SHP77 (cell line): ENCODE results near the gene GALNT18.

Source experiments
- DNase-seq, 2 experiments: peaks; one replicate each; lab custom pipeline; 2025; lab: John Stamatoyannopoulos, UW

GALNT18 gene

DNA sequence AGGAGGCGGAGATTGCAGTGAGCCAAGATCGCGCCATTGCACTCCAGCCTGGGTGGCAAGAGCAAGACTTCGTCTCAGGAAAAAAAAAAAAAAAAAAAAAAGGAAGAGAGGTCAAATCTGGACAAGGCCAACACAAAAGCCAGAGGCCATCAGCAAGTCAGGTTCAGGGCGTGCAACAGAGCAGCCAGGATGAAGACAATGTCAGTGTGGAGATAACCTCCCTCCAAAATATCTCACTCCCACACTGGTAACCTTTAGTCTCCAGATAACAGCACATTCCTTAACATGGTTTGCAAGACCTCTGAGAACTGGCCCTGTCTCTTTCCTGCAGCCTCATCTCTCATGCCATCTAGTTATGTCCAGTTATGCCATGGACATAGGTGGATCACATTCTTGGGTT is 273.5 kb downstream of the GALNT18 start:
- no peak for DNase-seq

DNA sequence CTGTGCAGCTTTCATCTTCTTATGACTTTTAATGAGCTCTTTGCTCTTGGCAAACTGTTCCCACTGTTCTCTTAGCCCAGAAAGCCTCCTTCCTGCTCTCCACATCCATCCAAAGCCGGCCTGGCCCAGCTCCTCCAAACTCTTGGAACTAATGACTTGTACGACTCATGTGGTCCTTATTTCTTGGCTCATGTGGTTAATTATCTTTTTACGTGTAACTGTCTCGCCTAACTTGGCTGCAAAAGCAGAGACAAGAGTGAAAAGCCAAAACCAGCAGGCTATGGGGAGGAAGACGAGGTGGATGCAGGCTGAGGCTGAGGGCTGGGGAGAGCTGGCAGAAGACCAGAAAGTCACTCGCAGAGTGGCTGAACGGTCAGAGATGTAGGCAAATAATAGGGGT is 274.2 kb downstream of the GALNT18 start:
- DNase-seq: no peak

DNA sequence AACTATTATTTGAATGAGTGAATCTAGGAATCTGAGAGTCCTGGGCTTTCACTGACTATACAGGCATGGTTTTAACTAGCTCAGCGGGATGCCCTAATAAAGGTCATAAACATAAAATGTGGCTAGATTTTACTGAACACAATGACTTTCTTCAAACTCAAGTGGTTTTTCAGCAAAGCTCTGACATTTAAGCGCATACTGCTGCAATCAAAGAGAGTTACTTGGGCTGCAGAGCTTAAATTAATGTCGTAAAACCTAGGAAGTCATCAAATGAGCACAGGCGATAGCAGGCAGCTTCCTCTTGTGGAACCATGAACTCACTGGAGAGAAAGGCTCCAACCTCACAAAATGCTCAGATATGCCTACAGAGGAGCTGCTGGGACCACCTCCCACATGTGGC is 275.5 kb downstream of the GALNT18 start:
- no peak for DNase-seq

DNA sequence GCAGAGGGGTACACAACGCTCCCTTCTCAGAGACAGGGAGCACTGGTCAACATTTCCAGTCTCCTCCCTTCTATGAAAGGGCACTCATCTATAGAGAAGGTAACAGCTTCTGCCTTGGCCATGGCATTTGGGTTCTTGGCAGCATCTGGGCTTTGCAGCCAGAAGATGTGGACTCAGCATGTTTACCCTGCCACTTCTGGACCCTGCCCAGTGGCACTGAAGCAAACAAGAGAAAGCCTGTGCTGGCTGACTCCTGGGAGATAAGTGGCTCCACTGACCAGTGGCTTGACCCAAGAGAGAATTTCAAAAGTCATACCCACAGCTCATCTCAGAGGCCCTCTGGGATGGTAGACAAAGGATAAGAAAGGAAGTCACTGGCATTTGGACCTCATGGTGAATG is 276.7 kb downstream of the GALNT18 start:
- DNase-seq: no peak

DNA sequence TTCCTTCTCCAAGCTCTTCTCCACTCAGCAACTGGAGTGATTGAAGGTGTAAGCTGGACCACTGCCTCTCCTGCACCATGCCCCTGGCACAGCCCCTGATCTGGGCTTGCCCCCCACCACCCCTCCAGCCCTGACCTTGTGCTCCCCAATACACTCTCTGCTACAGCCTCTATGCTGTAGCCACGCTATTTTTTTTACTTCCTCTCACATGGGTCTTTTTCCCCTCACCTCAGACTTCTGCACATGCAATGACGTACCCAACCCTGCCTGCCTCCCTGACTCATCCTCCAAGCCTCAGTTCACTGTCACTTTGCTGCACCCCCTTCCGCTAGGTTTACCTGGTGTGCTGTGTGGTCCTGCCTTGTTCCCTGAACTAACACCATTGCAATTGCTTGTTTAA is 277.8 kb downstream of the GALNT18 start:
- DNase-seq: no peak

DNA sequence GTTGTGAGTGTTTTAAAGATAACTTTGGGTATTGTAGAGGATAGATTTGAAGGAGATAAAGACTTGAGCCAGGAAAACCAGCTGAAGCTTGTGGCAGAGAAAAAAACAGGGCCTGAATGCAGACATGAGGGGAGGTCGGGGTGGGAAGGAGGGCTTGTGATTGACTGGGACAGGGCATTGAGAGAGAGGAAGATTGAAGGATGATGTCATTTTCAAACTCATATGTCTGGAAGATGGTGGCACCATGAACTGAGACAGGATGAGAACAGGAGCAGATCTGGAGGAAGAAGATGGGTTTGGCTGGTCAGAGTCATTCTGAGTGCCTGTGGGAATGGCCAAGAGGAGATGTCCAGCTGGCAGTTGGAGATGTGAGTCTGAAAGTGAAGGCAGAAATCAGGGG is 283.5 kb downstream of the GALNT18 start:
- DNase-seq: no peak

DNA sequence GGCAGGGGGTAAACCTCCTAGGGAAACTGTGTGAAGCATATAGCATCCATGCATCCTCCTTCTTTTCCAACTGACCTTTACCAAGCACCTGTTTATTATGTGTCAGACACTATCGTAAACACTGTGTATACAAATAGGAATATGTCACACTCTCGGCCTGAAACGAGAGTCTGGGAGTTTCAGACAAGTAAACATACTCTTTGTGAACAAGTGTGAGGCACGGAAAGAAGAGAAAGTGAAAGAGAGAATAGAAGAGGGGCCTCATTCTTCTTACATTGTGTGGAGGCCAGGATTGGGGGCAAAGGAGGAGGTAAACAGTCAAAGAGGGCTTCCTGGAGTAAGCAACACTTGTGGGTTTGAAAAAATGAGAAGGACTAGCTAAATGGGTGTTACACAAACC is 285.1 kb downstream of the GALNT18 start:
- DNase-seq: no peak

DNA sequence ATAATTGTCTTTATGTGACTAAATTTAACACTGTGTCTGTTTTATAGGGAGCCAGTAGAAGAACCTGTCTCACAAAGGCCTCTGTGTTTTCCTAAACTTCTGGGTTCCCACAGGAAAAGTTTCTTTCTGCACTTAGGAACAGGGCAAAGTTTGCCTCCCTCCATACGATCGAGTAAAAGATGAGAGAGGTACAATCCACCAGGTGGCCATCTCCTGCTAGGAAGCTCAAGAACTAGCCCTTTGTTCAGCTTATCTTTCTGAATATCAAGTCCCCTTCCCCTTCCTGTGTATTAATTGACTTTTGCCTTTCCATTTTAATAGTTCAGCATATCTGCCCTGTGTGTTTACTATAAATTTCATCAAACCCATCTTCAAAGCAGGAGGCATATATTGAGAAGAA is 286.8 kb downstream of the GALNT18 start:
- no peak for DNase-seq

DNA sequence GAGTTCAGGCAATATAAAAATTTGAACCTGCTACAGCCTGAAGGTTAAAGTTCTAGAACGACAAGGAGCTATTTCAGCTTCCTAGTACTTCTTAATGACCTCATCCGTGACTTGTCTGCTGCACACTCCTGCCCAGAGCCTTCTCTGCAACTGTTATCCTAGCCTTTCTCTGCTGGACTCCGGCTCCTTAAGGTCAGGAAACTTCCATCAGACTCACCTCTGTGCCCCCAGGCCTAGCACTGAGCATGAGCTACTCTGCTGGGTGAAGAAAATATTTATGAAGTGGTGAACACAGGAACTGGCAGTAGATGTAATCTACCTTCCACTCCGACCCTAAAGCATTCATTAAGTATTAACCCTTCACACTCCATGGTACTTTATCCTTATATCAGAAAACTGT is 287.2 kb downstream of the GALNT18 start:
- DNase-seq: no peak

DNA sequence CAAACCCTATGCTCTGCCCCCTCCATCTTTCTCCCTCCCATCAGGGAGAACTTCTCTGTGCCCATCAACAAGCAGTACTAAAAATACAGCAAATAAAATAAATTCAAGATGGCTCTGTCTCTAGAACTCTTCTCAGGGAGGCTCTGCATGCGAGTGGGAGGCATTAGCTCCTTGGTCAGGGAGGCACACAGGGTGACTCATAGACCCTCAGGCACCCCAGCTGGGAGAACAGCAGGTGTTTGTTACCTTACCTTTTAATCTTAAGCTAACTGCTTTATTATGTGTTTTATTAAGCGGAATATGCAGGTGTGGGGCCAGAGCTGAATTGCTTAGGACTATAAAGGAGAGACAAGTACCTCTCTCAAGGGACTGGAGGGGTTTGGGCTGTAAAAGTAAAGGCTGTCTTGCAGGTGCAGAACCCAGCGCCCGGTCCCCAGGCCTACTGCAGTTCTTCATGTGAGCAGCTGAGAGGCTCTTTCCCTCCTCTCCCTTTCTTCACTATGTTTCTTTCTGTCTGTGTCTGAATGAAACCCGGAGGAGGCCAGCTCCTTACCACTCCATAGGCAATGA is 289.6 kb downstream of the GALNT18 start:
- DNase-seq: no peak

DNA sequence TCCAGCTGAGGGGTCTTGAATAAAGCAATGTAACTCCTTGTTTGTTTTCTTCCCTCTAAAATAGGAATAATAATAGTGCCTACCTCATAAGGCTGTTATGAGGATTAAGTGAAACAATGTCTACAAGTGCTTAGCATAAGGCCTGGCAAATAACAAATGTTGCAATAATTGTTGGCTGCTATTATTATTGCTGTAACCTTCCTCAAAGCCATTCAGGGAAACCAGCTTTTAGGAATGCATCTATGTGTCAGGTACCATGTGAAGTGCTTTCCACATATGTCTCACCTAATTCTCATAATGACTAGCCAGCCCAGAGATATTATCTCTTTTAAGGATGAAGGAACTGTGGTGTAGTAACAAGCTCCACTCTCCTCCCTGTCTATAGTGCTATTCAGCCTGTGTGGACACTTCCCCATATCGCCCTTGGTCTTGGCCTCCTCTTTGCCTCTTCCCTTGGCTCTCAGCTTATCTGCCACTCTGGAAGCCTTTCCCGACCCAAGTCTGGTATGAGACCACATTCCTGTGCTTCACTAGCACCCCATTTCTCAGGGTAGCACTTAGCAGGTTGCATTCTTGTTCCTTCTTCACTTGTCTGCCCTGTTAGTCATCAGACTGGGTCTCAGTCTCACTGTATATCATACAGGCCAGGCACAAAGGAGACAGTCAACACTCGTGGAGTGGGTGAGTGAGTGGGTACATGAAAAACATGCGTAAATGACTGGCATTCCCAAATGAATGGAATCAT is 292.6 kb downstream of the GALNT18 start:
- no peak for DNase-seq

DNA sequence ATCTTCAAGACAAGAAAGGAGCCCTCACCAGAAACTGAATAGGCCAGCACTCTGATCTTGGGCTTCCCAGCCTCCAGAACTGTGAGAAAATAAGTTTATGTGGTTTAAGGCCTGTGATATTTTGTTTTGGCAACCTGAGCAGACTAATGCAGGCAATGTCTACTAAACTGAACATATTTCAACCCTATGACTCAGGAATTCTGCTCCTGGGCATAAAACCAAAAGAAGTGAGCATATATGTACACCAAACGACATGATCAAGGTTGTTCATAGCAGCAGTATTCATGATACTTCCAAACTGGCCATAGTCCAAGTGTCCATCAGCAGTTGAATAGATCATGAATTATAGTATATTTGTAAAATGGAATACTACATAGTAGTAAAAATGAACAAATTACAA is 297.7 kb downstream of the GALNT18 start:
- DNase-seq: no peak

DNA sequence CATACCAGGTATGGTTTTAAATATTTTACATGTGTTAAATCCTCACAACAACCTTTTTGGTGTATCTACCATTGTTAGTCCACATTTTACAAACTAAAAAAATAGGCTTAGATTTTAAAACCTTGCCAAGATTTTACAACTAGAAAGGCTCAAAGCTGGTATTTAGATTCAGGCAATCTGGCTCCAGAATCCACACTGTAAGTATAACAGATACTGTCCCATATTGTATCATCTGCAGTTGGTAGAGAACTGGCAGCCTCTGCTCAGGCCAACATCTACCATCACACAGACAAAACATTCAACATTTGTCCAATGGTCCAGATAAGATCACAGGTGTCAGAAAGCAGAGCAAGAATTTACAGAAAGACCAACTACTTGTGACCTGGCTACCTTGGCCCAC is 299.7 kb downstream of the GALNT18 start:
- DNase-seq: no peak

DNA sequence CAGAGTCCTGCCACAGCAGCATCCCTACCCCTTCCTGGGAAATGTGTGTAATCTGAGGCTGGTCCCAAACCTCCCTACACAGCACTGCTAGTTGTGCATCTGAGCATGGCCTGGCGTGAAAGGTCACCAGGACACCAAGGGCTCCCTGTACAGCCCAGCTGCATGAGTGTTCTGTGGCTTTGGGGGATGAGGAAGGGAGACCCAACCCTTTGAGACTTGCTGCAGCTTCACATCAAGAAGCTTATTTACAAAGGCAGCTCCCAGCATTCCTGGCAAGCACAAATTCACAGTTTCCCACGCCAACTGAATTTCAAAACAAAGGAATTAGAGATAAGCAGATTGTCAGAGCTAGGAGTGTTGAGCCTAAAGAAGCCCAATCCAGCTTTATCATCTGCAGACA is 301.0 kb downstream of the GALNT18 start:
- no peak for DNase-seq

DNA sequence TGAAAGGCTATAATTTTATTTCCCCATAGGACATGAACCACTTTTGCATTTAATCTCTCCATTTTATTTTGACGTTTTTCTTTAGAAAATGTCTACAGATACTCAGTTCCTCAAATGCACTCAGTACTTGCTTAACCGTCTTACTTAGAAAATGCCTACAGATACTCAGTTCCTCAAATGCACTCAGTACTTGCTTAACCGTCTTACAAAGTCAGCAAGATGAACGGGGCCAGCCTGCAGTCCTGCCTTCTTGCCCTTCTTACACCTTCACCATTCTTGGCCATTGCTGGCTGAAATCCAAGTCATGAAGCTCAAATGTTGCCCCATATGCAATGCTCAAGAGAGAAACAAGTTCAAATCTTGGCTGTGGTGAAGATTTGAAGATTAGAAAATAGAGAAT is 302.8 kb downstream of the GALNT18 start:
- no peak for DNase-seq

DNA sequence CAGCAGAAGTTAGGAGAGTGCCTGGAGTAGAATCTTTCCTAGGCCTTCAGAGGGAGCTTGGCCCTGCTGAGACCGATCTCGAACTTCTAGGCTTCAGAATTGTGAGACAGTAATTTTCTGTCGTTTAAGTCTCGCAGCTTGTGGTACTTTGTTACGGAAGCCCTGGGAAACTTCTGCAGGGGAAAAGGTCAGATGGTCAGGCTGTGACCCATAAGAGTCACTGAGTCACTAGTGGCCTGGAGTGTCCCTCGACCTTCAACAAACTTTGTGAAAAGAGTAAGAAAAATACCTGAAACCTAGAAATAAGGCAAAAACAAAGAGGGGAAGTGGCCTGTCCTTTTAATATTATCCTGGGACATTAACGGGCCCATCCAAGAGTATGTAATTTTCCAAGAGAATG is 303.3 kb downstream of the GALNT18 start:
- DNase-seq: no peak

DNA sequence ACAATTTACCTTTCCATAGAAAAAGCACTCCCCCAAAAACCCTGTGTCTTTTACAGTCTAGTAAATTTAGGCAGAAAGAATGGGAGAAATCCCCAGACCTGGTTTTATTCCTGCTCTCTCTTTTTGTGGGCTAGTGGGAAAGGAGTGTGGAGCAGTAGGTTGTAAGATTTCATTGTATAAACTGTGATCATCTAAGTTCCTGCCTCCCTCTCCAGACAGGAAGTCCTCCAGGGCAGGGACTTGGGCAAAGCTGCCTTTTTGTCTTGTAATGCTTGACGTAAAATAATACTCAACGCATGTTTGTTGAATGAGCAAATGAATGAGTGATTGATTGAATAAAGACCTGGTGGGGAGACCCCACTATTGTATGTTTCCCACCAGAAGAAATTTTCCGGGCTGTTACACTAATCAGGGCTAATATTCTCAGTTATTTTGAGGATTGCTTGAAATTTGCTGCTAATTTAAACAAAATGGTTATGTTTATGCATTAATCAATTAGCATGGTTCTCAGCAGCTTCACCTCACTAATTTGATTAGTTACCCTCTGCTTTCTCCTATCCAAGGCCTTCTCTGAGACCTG is 305.1 kb downstream of the GALNT18 start:
- DNase-seq: no peak

DNA sequence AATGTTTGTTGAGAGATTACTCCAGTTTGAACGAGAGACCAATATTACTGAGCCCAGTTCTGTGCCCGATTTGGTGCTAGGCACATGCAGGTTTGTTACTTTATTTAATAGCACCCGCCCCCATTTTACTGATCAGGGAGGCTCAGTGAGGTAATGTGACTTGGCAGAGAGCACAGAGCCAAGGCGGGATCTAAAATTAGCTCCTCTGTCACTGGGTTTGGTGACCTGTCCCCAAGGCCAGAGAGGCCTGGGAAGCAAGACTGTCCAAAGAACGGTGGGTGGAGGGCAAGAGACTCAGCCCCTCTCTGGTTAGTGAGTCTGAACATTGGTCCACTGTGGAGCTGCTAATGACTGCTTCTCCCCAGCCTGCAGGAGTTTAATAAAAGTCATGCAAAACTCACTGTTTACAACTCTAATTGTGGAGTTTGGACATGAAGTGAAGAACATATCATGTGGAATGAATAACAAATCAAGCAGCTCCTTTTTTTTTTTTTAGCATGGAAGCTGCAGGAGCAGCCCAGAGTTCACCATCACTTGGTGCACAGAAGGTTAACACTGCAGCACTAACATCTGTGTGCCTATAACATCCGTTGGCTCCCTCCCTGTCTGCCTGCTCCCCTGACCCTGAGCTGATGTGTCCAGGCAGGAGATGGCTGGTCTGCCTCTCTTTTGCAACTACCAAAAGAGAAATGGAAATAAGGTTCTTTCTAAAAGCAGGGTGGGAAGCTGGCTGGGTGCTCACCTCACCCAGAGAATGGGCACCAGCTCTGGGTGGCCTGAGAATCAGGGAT is 307.7 kb downstream of the GALNT18 start:
- no peak for DNase-seq

DNA sequence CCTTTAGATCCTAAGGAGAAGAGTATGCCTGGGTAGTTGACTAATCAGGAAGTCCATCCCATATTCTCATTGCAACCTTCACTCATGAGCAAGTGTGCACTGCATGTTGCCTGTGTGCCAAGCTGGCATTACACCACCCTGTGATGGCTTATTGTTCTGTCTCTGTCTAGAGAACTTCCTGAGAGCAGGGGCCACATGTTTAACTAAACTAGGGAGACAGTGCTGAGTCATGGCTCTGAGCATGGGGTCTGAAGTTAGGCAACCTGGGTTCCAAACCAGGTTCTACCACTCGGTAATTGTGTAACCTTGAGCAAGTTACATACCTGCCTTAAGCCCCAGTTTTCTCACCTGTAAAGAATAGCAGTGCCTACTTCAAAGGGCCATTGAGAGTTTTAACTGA is 308.4 kb downstream of the GALNT18 start:
- no peak for DNase-seq

DNA sequence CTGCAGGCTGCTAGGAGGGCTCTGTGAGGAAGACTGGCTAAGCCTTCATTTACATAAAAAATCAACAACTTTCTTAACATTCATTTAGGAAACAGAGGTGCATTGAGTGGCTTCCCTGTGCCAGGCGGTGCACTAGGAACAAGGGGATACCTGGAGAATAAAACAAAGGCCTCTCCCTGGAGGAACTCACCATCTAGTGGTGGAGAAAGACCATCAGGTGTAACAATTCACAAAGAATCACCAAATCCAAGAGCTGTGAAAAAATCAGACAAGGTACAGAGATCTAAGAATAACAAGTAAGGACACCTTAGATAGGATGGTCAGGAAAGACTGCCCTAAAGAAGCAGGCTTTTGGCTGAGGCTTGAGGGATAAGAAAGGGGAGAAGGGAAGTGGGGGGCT is 309.1 kb downstream of the GALNT18 start:
- no peak for DNase-seq

DNA sequence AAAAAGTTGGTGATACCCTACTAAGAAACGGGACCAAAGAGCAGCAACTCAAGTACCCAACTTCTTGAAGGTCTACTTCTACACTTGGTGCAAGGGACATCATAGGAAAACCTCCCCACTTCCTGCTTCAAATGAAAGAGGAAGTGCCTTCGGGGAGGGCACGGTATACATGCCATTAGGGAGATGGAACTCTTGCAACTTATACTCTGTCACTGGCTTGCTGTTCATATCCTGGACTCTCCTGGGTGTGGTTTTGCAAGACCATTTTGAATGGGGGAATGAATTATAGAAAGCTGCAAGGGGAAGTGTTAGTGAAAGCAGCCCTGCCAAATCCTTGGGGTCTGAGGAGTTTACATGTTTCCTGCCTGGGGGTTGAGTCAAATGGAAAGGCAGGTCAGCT is 310.6 kb downstream of the GALNT18 start:
- no peak for DNase-seq

DNA sequence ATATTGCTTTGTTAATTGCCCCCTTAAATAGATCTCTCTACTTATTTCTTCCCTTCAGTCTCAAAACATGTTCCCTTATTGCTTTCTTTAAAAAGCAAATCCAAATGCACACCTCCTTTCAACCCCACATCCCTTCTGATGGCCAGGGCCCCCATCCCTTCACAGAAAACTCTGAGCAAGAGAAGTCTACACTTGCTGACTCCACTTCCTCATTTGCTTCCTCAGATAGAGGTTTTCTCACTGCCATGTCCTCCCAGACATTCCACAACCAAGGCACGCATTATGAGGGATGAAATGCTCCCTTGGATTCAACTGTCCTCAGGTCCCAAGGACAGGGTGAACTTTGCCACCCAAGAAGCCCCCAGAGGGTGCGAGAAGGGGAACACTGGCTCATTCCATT is 311.9 kb downstream of the GALNT18 start:
- DNase-seq: no peak

DNA sequence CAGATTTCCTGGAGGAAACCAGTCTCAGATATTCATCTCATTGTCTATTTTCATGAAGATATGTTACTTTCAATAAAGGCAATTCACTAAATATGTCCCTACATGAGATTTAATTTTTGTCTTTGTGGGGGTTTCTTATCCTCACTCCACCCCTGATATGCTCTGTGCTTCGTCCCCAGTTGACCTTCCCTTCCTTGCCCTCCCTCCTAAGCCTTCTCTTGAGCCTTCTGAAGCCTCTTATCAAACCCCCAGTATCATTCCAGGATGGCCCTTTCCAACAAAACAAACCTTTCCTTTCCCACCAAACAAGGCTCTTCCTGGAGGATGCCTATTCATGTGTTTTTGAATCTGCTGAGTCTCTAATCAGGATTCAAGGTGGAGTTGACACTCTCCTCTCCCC is 313.6 kb downstream of the GALNT18 start:
- no peak for DNase-seq
